ENCODE measurements around the gene APOBEC3C.

- TF ChIP-seq CTCF (IDR thresholded peaks at IDR 0.05) (no peak), POLR2AphosphoS5 (IDR thresholded peaks at IDR 0.05) (no peak), POLR2A (IDR thresholded peaks at IDR 0.05) (no peak)
Observed at GRCh38 chr22:38986629-38987028, 27.4 kb upstream of the APOBEC3C start.
